Neural crest cell (in vitro differentiated cells): Measurements from ENCODE around the gene MVK. TPM values are rescaled to one million over a fixed set of nuclear protein-coding genes. Genes with fewer than 3 reads are reported as not detected.
A peak's percentile ranks its signal among the peaks of the same experiment; 100 is the strongest.

Source experiments
- DNase-seq: peaks from one replicate; pipeline ENCODE4 v3.0.0; 2021; ENCODE audit warnings: low read depth, mixed read lengths, low spot score
- H3K27ac Mint-ChIP-seq: one replicate; pipeline ENCODE4 v1.8.0; 2021; ENCODE audit warnings: mild to moderate bottlenecking, mixed read lengths; ENCODE audit not compliant: unreplicated experiment
- H3K27me3 Mint-ChIP-seq: 2 replicates; pipeline ENCODE4 v1.8.0; 2021; ENCODE audit warnings: low read depth, mild to moderate bottlenecking, mixed read lengths
- H3K36me3 Mint-ChIP-seq: 2 replicates; pipeline ENCODE4 v1.8.0; 2021; ENCODE audit warnings: low read depth, mild to moderate bottlenecking, mixed read lengths
- H3K4me1 Mint-ChIP-seq: 2 replicates; pipeline ENCODE4 v1.8.0; 2021; ENCODE audit warnings: mixed read lengths
- H3K4me3 Mint-ChIP-seq: one replicate; pipeline ENCODE4 v1.8.0; 2021; ENCODE audit warnings: mild to moderate bottlenecking, mixed read lengths
- H3K9me3 Mint-ChIP-seq: 2 replicates; pipeline ENCODE4 v1.8.0; 2021; ENCODE audit warnings: mixed read lengths
- CTCF ChIP-seq: fragments of 200-600 bp; sonication (generic); conservative IDR thresholded peaks from 2 replicates; pipeline ENCODE4 v1.5.0; 2021; ENCODE audit warnings: antibody characterized with exemption, mild to moderate bottlenecking
- total RNA-seq: library from RNA; stranded (reverse); gene quantifications from 2 replicates; pipeline ENCODE4 v1.2.1, GENCODE V29; 2021

MVK gene
- total RNA-seq, 1 donor from 2014 or later = 59.3 TPM

- H3K27ac Mint-ChIP-seq = no peak overlapping the region
- TF ChIP-seq CTCF = no peak
- DNase-seq = no peak
- H3K4me3 Mint-ChIP-seq = no peak overlapping the region
- H3K36me3 Mint-ChIP-seq = peaks cover 6% of the 10 kb centered on the region
- H3K27me3 Mint-ChIP-seq = no peaks in the 10 kb centered on the region
- H3K9me3 Mint-ChIP-seq = no peaks in the 10 kb centered on the region
- peaks cover 14% of the 10 kb centered on the region for H3K4me1 Mint-ChIP-seq
These were observed 21.8 kb downstream of the MVK start for GRCh38 chr12:109595321-109595902.

GRCh38 chr12:109596418-109597244 lies 23.0 kb downstream of the MVK start:
- no peak for DNase-seq
- no peak for TF ChIP-seq CTCF
- H3K27me3 Mint-ChIP-seq = no peaks in the 10 kb centered on the region
- H3K4me1 Mint-ChIP-seq = peaks cover 14% of the 10 kb centered on the region
- H3K36me3 Mint-ChIP-seq = peaks cover 6% of the 10 kb centered on the region
- no peaks in the 10 kb centered on the region for H3K9me3 Mint-ChIP-seq
- H3K27ac Mint-ChIP-seq = no peak overlapping the region
- H3K4me3 Mint-ChIP-seq = no peak overlapping the region

- no peak overlapping the region for H3K27ac Mint-ChIP-seq
- TF ChIP-seq CTCF = no peak
- H3K27me3 Mint-ChIP-seq = no peaks in the 10 kb centered on the region
- H3K36me3 Mint-ChIP-seq = peaks cover 5% of the 10 kb centered on the region
- DNase-seq = no peak
- H3K4me1 Mint-ChIP-seq = peaks cover 14% of the 10 kb centered on the region
- H3K9me3 Mint-ChIP-seq = no peaks in the 10 kb centered on the region
- H3K4me3 Mint-ChIP-seq = peak overlapping the region; percentile 40
These were observed 23.8 kb downstream of the MVK start for GRCh38 chr12:109597414-109597794.

- Mint-ChIP-seq H3K4me1 (peaks cover 14% of the 10 kb centered on the region), H3K36me3 (peaks cover 2% of the 10 kb centered on the region), H3K27me3 (no peaks in the 10 kb centered on the region), H3K9me3 (no peaks in the 10 kb centered on the region), H3K4me3 (peak overlapping the region; percentile 40), H3K27ac (peak overlapping the region; percentile 73)
- DNase-seq = peak; percentile 91
- peak; percentile 98 for TF ChIP-seq CTCF
These were observed 24.3 kb downstream of the MVK start for GRCh38 chr12:109597795-109598427.

- Mint-ChIP-seq H3K27me3 (no peaks in the 10 kb centered on the region), H3K4me3 (no peak overlapping the region), H3K27ac (peak overlapping the region; percentile 73), H3K4me1 (peaks cover 14% of the 10 kb centered on the region), H3K9me3 (no peaks in the 10 kb centered on the region), H3K36me3 (peaks cover 2% of the 10 kb centered on the region)
- DNase-seq = no peak
- TF ChIP-seq CTCF = no peak
These were observed 24.8 kb downstream of the MVK start for GRCh38 chr12:109598428-109598854.
